ENCODE measurements around the gene CFB.

Gene CFB

GRCh38 chr6:31966506-31966905, 20.6 kb downstream of the CFB start:
- TF ChIP-seq TAF1 (IDR thresholded peaks at IDR 0.05; ENCODE audit: borderline replicate concordance, insufficient read depth, low read length), result no peak
- TF ChIP-seq POLR2AphosphoS5 (IDR thresholded peaks at IDR 0.05; ENCODE audit: low read depth, low read length), result no peak
- no peak for TF ChIP-seq FOXP2 (optimal IDR thresholded peaks at IDR 0.05; ENCODE audit: borderline replicate concordance, extremely low read depth, extremely low read length, insufficient read depth)
- no peak for TF ChIP-seq SIN3A (IDR thresholded peaks at IDR 0.05; ENCODE audit: borderline replicate concordance, insufficient read depth, low read length)
- TF ChIP-seq REST (IDR thresholded peaks at IDR 0.05; ENCODE audit: insufficient read depth in 1 of 2, low read depth in 2 of 2, low read length in 2 of 2), result no peak

- TF ChIP-seq SIN3A (IDR thresholded peaks at IDR 0.05; ENCODE audit: borderline replicate concordance, insufficient read depth, low read length) (no peak), REST (IDR thresholded peaks at IDR 0.05; ENCODE audit: insufficient read depth in 1 of 2, low read depth in 2 of 2, low read length in 2 of 2) (no peak), FOXP2 (optimal IDR thresholded peaks at IDR 0.05; ENCODE audit: borderline replicate concordance, extremely low read depth, extremely low read length, insufficient read depth) (no peak), POLR2AphosphoS5 (IDR thresholded peaks at IDR 0.05; ENCODE audit: low read depth, low read length) (no peak), TAF1 (IDR thresholded peaks at IDR 0.05; ENCODE audit: borderline replicate concordance, insufficient read depth, low read length) (no peak)
Observed at GRCh38 chr6:31966997-31967925, 21.4 kb downstream of the CFB start.

GRCh38 chr6:31967926-31968320, 22.0 kb downstream of the CFB start:
- TF ChIP-seq POLR2AphosphoS5 (IDR thresholded peaks at IDR 0.05; ENCODE audit: low read depth, low read length), result no peak
- no peak for TF ChIP-seq FOXP2 (optimal IDR thresholded peaks at IDR 0.05; ENCODE audit: borderline replicate concordance, extremely low read depth, extremely low read length, insufficient read depth)
- TF ChIP-seq TAF1 (IDR thresholded peaks at IDR 0.05; ENCODE audit: borderline replicate concordance, insufficient read depth, low read length), result no peak
- TF ChIP-seq REST (IDR thresholded peaks at IDR 0.05; ENCODE audit: insufficient read depth in 1 of 2, low read depth in 2 of 2, low read length in 2 of 2), result no peak
- no peak for TF ChIP-seq SIN3A (IDR thresholded peaks at IDR 0.05; ENCODE audit: borderline replicate concordance, insufficient read depth, low read length)

- TF ChIP-seq POLR2AphosphoS5 (IDR thresholded peaks at IDR 0.05; ENCODE audit: low read depth, low read length) (no peak), REST (IDR thresholded peaks at IDR 0.05; ENCODE audit: insufficient read depth in 1 of 2, low read depth in 2 of 2, low read length in 2 of 2) (no peak), FOXP2 (optimal IDR thresholded peaks at IDR 0.05; ENCODE audit: borderline replicate concordance, extremely low read depth, extremely low read length, insufficient read depth) (no peak), TAF1 (IDR thresholded peaks at IDR 0.05; ENCODE audit: borderline replicate concordance, insufficient read depth, low read length) (no peak), SIN3A (IDR thresholded peaks at IDR 0.05; ENCODE audit: borderline replicate concordance, insufficient read depth, low read length) (no peak)
Observed at GRCh38 chr6:31968326-31968725, 22.4 kb downstream of the CFB start.
